ELR (cell line): ENCODE results near the gene ADAMTS14.

Experiments used
- DNase-seq: peaks from one replicate; pipeline ENCODE4 v3.0.0-alpha.2; 2015; ENCODE audit warnings: low read depth

ADAMTS14 gene

DNA sequence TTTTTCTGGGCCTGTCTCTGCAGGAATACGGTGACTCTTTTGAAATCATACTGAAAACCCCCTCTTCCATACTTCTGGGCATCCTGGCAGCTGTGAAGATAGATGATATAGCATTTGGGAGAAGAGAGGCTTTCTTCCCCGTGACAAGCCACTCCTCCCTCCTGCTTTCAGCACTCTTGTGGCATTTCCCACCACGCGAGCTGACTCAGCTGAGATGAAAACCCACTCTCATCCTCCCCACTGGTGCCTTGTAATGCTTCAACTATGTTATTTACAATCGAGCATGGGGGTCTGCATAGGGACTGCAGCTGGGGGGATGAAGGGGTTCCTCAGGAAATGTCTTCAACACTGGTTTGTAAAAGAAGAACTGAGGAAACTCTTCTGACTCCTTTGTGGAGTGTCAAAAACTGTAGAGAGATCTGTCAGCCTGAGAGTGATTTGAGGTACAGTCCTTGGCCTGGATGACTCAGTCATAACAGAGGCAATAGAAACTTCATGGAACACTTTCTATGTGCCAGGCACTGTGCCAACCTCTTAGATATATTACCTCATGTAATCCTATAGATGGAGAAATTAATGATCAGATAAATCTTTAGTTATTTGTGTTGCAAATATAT, 114.6 kb downstream of the ADAMTS14 start:
- peak; percentile 58 for DNase-seq

DNA sequence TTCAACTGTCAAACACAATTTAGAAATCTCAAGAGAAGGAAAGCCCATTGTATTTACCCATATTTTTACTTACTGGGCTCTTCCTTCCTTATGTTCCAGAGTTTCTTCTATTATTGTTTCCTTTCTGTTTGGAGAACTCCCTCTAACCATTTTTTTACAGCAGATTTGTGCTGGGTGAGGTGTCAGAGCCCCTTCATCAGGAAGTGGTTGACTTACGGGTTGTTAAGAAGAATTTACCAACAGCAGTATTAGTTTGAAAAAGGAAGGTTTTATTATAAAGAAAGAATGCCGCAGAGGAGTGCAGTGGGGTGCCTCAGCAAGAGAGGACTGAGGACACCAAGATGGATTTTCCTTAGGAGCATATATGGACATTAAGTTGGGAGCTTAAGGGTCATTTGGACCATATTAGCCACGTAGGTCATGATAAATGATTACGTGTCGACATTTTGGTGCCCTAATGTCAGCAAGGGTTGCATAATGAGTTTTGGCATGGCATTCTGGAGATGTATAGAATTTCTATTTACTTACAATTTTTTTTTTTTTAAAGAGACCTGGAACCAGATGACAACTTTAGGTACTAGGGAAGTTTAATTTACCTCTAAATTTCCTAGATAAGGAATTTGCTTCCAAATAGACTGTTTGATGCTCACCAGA, 119.2 kb downstream of the ADAMTS14 start:
- no peak for DNase-seq

DNA sequence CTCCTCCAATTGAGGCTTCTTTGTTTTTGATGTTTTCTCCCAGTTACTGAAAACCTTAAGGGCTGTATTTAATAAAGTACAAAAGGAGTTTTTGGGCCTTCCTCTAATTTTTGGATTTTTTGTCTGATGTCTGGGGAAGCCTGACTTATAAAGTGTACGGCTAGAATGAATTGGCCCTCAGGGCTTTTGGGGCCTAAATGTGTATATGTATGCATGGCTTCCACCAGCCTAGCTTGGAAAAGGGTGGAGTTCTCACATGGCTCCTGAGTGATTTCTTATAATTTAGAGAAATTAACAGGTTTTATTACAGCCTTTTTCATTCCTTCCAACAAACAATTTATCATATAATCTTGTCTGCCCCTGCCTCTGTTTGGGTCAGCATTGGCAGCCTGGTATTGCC, 123.3 kb downstream of the ADAMTS14 start:
- no peak for DNase-seq

DNA sequence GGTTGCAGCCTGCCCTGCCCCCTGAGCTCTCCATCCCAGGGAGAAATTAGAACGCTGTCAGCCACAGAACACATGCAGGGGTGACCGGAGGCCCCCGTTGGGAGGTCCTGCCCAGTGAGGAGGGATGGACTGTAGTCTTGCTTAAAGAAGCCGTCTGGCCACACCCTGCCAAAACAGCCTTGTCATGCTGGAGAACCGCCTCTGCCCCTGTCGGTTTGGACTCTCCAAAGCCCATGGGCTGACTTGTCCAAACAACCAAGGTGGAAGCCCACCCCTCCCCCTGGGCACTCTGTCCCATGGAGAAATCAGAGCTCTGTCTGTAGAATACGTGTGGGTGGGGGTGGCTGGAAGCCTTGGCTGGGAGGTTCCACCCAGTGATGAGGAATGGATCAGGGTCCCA, 125.5 kb downstream of the ADAMTS14 start:
- no peak for DNase-seq

DNA sequence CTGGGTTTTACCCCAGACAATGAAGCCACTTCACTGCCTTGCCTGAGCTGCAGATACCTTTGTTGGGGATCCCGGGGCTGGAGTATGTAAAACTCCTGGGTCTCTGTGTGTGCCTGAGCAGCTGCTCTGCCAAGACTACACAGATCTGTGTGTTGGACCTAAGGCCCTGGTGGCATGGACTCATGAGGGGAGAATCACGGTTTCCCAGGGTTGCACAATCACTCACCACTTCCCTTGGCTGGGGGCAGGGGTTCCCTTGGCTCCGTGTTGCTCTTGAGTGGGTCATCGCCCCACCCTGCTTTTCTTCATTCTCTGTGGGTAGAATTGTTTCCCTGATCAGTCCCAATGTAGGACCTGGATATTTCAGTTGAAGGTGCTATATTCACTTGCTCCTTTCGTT, 126.8 kb downstream of the ADAMTS14 start:
- peak; percentile 15 for DNase-seq

DNA sequence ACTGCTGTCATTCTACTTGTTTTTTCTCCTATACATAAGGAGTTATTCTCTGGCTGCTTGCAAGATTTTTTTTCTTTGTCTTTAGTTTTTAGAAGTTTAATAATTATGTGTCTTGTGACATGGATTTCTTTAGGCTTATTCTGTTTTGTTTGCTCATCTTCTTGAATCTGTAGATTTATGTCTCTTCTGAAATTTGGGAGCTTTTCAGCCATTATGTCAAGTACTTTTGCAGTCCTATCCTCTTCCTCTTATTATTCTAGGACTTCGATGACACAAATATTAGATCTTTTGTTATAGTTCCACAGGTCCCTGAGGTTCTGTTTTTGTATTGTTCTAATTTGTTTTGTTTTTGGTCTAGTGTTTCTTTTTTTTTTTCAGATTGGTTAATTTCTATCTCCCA, 129.5 kb downstream of the ADAMTS14 start:
- DNase-seq: no peak

DNA sequence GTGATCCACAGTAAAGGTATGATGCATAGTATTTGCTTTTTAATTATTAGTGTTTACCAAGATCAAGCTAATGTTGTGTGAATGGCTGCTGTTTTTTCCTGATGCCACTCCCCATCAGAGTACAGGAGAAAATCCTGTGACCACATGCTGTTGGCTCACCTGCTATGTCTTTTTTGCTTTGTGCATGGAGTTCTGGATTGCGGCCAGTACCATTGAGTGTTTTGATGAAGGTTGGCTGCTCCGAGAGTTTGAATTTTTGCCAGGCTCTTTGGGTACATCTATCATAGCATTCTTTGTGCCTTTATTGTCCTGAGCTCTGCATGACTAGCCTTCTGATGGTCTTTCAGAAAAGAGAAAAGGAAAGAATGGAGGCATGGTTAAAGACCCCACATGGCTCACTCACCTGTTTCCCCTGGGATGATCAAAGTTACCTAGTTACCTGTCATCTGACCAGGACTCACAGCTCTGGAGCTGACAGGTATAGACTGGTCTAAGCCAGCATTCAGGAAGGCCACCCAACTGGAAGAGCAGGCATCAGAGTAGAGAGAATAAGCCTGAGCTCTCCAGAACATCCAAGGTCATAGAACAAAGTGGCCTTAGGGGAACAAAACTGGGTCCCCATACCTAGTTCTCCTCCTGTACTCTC, 131.6 kb downstream of the ADAMTS14 start:
- DNase-seq: no peak

DNA sequence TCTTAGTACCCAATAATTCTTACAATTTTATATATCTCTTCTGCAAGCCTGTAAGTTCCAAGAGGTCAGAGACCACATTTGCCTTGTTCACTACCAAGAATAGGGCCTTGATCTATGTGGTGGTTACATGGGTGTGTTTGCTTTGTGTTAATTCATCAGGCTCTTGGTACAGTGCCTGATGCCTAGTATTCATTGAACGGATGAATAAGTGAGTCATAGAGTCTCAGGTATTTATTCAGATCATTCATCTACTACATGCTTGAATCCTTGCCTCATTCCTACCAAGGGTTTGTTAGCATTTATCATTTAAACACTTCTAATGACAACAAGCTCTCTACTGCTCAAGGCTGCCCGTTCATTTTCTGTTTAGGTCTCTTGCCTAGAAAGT, 132.1 kb downstream of the ADAMTS14 start:
- DNase-seq: no peak

DNA sequence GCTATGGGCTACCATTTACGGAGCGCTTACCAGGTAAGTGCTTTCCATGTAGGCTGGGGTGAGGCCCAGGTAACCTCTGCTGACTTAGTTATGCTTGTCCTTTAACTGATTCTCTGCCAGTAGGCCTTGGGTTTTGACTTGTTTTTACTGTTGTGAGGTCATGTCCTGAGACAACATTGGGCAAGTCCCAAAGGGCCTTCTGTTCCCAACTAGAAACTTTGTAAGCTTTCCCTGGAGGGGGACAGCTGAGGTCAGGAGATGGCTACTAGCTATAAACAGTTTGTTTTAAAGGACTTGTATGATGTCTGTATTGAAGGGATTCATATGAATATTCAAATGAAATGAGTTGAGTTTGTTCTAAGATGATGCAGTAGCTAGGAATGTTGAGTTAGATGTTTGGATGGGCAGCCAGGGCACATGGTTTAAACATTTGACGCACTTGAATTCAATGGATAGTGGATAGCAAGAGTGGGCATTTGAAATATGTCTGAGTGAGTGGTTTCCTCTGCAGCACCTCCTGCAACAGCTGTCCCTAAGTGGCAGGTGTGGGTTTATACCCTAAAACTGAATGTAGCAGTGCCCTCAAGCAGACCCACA, 133.4 kb downstream of the ADAMTS14 start:
- DNase-seq: no peak

DNA sequence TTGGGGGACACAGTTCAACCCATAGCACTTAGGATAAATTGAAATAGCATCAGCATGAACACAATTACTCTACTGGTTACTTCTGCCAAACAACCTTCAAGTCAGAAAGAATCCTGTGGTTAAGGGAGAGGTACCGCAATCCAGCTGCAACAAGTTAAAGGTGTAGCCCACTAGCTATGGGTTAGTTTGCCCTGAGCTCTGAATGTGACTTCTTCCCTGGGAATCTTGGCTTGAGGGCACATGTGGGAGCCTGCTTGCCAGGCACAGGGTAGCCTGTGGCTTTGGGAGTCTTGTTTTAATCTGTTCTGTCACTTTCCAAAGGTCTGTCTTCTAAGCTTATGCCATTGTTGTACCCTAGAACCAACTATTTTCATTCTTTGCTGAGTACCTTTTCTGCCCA, 134.5 kb downstream of the ADAMTS14 start:
- DNase-seq: no peak

DNA sequence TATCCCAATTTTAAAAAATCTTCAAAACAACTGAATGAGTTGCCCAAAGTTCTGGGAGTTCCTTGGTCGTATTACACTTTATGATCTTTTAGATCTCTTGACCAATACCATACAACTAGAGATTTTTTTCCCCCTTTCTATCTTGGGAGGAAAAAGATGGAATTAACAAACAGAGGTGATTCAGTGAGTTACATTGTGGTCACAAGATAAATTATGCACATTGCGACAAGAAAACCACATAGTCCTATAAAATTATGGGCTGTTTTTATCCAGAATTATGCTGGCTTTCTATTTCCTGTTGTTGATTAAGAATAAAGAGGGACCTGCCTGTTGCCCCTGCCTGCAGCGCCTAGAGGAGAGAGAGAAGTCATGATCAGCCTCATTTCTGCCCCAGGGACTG, 135.2 kb downstream of the ADAMTS14 start:
- no peak for DNase-seq

DNA sequence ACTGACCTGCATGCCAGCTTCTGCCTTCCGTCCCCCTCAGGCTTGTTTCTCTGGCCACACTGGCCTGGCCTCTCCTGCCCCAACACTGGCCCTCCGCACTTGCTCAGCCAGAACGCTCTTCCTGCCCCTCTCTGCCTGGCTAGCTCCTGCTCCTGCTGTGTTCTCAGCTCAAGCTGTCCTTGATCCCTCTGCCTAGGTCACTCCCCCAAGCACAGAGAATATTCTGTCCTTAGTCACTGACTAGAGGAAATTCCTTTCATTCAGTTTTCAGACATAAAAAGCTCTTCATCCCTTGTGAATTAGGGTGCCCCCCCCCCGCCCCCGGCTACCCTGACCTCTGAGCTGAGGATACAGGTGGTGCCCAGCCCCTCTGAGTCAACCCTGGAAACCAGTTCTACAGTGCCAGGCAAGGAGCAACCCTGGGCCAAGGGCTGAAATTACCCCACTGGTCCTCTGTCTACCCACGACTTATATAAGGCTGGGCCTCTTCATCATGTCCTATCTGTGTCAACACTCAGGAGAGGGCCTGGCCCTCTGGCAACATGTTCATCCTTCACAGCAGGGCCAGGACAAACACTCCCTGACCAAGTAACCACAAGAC, 136.8 kb downstream of the ADAMTS14 start:
- DNase-seq: no peak

DNA sequence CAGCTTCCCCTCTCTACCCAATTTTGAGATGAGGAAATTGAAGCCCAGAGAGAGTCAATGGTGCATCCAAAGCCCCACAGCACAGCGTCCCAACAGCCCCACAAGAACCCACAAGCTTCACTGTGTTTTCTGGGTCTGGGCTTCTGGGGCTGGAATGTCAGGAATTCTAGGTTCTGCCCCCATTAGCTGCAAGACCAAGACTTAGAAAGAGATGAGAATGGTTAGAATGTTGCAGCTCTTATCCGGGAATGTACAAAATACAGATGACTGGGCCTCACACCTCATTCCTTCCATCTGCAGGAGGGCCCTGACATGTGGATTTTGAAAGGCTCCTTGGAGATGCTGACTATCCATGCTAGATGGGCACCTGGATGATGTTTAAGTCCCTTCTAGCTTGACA, 137.4 kb downstream of the ADAMTS14 start:
- DNase-seq: no peak

DNA sequence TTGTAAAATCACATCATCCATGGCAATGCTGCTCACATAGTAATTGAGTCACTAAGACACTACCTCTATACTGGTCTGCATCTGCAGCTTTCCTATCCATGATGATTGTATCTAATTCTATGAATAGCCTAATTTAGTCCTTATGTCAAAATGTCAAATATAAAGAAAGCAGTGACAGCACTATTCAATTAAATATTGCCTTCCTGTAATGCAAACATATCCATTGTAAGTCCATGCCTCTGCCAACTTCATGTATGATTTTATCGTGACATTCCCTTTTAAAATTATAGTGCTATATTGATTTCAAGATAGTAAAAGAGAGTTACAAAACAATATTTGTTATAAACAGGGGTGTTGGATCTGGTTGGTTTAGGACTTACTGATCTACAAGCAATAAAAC, 138.7 kb downstream of the ADAMTS14 start:
- DNase-seq: no peak

DNA sequence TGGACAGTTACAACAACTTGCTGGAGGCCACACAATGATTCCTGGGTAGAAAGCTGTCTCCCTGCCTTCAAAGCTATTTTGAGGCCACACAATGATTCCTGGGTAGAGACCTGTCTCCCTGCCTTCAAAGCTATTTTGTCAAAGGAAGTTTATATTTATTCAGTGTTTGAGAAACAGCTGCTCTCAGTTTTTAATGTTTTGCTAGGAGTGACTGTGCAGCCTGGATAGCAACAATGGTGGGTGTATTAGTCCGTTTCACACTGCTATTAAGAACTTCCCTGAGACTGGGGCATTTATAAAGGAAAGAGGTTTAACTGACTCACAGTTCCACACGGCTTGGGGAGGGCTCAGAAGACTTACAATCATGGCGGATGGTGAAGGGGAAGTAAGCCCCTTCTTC, 139.6 kb downstream of the ADAMTS14 start:
- no peak for DNase-seq
